Type B pancreatic cell (in vitro differentiated cells): ENCODE data around the gene TRAF4. TPM values are rescaled to one million over a fixed set of nuclear protein-coding genes. Genes with fewer than 3 reads are reported as not detected.
A peak's percentile ranks its signal among the peaks of the same experiment; 100 is the strongest.

Experiments
- DNase-seq: peaks from one replicate; pipeline ENCODE4 v3.0.0; 2021; ENCODE audit warnings: mixed read lengths; ENCODE audit not compliant: unreplicated experiment; ENCODE audit errors: extremely low spot score
- H3K27ac Mint-ChIP-seq: 2 replicates; pipeline ENCODE4 v1.8.0; 2021; ENCODE audit warnings: mild to moderate bottlenecking, mixed read lengths
- H3K27me3 Mint-ChIP-seq: 2 replicates; pipeline ENCODE4 v1.8.0; 2021; ENCODE audit warnings: mixed read lengths
- H3K36me3 Mint-ChIP-seq: 2 replicates; pipeline ENCODE4 v1.8.0; 2021; ENCODE audit warnings: mixed read lengths
- H3K4me1 Mint-ChIP-seq: one replicate; pipeline ENCODE4 v1.8.0; 2021; ENCODE audit warnings: mixed read lengths; ENCODE audit not compliant: unreplicated experiment
- H3K4me3 Mint-ChIP-seq: 2 replicates; pipeline ENCODE4 v1.8.0; 2021; ENCODE audit warnings: mild to moderate bottlenecking, mixed read lengths
- H3K9me3 Mint-ChIP-seq: 2 replicates; pipeline ENCODE4 v1.8.0; 2021; ENCODE audit warnings: mixed read lengths
- total RNA-seq: library from RNA; stranded (reverse); gene quantifications from 2 replicates; pipeline ENCODE4 v1.2.1, GENCODE V29; 2021; ENCODE audit warnings: low replicate concordance
- TF ChIP-seq, protein P1 (sequence below): fragments of 200-600 bp; sonication (generic); conservative IDR thresholded peaks from 2 replicates; pipeline ENCODE4 v1.5.0; 2021; ENCODE audit warnings: antibody characterized with exemption, mild to moderate bottlenecking

Gene TRAF4
- total RNA-seq, 1 donor from 2014 or later = 219 TPM

DNA sequence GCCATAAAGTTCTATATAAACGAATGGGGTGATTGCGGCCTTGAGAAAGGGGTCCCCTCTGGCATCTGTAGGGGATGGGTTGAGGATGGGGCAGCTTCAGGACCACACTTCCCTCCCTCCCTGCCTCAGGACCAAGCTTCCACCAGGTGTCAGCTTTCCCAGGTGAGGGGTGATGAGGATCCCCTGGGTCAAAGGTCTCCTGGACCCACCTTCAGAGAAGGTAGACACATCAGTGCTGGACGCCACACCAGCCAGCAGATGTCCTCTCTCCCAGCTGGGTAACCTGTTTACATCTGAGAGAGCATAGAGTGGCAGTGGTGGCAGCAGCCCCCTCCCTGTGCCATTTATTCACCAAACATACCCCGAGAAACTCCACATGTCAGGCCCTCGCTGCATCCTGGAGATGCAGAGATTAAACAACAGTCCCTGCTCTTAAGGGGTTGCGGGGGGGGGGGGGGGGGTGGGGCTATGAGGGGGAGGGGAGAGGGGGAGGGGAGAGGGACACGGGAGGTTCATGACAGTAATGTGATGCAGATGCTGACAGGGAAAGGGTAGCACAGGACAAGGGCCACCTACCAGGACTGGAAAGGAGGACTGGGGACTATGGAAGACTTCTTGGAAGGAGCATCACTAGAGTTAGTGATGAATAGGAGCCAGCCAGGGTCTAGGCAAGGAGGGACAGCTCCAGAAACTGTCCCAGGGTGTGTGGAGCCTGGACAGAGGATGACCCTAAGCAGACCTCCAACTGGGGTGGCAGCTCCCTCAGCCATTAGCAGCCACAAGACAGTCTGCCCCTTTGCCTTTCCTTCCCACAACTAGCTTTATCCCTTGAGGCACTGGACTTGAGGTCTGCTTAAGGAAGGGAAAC lies 37.1 kb upstream of the TRAF4 start:
- TF ChIP-seq, protein P1, sequence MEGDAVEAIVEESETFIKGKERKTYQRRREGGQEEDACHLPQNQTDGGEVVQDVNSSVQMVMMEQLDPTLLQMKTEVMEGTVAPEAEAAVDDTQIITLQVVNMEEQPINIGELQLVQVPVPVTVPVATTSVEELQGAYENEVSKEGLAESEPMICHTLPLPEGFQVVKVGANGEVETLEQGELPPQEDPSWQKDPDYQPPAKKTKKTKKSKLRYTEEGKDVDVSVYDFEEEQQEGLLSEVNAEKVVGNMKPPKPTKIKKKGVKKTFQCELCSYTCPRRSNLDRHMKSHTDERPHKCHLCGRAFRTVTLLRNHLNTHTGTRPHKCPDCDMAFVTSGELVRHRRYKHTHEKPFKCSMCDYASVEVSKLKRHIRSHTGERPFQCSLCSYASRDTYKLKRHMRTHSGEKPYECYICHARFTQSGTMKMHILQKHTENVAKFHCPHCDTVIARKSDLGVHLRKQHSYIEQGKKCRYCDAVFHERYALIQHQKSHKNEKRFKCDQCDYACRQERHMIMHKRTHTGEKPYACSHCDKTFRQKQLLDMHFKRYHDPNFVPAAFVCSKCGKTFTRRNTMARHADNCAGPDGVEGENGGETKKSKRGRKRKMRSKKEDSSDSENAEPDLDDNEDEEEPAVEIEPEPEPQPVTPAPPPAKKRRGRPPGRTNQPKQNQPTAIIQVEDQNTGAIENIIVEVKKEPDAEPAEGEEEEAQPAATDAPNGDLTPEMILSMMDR = no peak
- no peak for DNase-seq
- no peaks in the 10 kb centered on the region for H3K9me3 Mint-ChIP-seq
- H3K36me3 Mint-ChIP-seq = peaks cover 7% of the 10 kb centered on the region
- no peaks in the 10 kb centered on the region for H3K27me3 Mint-ChIP-seq
- peaks cover 13% of the 10 kb centered on the region for H3K4me1 Mint-ChIP-seq
- no peak overlapping the region for H3K4me3 Mint-ChIP-seq
- no peak overlapping the region for H3K27ac Mint-ChIP-seq

DNA sequence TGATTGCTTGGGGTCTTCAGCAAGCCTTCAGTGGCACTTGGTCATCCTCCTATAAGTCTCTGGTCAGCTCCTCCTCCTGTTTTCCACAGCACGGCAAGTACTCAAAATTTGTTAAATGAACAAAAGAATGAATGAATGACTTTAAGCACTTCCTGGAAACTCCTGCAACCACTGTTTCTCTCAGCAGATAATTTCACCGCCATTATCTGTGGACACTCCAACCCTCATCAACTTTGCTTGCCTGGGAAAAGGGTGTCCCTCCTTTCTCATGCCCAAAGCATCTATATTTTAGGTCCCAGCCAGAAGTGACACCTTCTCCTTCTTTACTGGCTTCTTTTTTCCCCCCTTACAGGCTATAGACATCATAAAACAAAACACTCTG lies 36.5 kb upstream of the TRAF4 start:
- H3K4me1 Mint-ChIP-seq = peaks cover 14% of the 10 kb centered on the region
- H3K27me3 Mint-ChIP-seq = no peaks in the 10 kb centered on the region
- H3K4me3 Mint-ChIP-seq = no peak overlapping the region
- peak overlapping the region; percentile 13 for H3K27ac Mint-ChIP-seq
- no peaks in the 10 kb centered on the region for H3K9me3 Mint-ChIP-seq
- H3K36me3 Mint-ChIP-seq = peaks cover 5% of the 10 kb centered on the region
- TF ChIP-seq, protein P1 = no peak
- no peak for DNase-seq

DNA sequence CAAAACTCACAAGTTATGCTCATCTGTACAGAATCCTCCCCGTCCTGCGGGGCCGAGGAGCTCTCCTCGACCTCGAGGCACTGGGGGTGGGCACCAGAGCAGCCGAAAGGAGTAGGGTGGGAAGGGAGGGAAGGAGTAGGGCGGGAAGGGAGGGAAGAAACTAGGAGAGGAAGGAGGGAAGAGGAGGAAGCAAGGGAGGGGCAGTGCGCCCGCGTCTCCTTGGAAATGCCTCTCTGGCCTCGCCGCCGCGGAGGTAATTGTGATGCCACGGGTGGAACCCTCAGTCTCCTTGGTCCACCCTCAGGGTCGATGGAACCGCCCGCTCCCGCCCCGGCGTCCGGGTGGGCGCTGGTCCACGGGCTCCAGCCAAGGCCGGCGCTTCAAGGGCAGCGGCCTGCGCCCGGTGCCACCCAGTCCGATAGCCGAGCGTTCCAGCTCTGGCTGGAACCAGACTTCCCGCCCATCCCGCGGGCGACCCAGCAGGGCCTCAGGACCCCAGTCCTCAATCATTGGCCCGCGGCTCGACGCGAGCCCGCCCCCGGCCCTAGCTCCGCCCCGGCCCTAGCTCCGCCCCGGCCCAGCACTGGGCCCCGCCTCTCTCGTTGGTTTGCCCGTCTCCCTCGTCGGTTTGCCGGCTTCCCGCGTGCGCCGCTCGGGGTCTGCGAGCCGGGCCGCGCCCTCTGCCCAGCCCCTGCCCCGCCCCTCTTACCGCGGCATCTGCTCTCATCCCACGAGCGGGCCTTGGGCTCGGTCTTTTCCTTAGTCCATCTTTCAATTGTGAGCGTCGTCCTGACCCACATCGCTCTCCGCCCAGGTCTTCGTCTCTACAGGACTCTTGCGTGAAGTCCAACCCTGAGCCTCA lies 32.7 kb upstream of the TRAF4 start:
- Mint-ChIP-seq H3K27ac (peak overlapping the region; percentile 97), H3K36me3 (peaks cover 21% of the 10 kb centered on the region), H3K4me1 (peaks cover 20% of the 10 kb centered on the region), H3K4me3 (peak overlapping the region; percentile 97), H3K27me3 (no peaks in the 10 kb centered on the region), H3K9me3 (no peaks in the 10 kb centered on the region)
- DNase-seq = peak; percentile 98
- TF ChIP-seq, protein P1 = no peak

DNA sequence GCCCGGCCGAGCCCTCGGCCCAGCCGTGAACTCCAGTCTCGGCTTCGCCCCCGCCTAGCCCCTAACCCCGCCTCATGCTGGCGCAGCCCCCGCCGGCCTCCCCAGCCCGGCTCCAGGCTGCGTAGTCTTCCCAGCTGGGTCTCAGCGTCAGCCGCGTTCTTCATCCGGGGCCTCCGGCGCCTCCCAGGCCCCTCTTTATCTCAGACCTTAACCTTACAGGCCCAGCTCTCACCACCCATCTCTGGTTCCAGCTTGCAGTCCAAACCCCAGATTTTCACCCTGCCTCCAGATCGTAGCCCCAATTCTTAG lies 32.1 kb upstream of the TRAF4 start, which contains the start of gene PROCA1:
Gene PROCA1 (minus strand): TSS at position 166 of the 309 bp plus-strand sequence. CDS start 228 bp downstream, outside the sequence.
- Mint-ChIP-seq H3K4me1 (peaks cover 20% of the 10 kb centered on the region), H3K27me3 (no peaks in the 10 kb centered on the region), H3K27ac (peak within 1 kb of the TSS; percentile 97), H3K4me3 (peak within 1 kb of the TSS; percentile 97), H3K36me3 (peaks cover 21% of the 10 kb centered on the region), H3K9me3 (no peaks in the 10 kb centered on the region)
- DNase-seq = peak; percentile 77
- TF ChIP-seq, protein P1 = no peak

DNA sequence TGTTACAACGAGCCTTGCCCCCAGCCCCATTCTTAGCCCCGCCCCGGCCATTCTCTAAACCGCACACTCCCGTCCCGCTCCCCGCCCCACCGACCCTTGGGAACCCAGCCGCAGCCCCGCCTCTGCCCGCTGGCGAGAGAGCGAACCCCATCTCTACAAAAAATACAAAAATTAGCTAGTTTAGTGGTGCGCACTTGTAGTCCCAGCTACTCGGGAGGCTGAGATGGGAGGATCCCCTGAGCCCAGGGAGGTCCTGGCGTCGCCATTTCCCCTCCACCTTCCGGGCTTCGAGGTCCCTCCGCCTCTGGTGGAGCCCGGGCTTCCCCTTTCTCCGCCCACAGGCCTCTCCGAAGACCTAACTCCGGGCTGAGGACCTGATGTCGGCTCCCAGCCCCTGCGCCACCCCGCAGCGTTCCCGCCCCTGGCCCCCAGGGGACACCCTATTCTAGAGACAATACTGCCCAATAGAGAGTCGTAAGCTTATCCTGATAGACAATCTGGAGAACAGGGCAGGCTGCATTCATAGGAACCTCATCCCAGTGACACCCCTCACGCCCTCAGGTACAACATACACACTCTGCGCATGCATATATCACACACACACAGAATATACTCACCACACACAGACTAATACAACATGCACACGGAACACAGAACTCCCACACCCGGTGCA lies 31.6 kb upstream of the TRAF4 start:
- Mint-ChIP-seq H3K27me3 (no peaks in the 10 kb centered on the region), H3K4me3 (peak overlapping the region; percentile 97), H3K4me1 (peaks cover 18% of the 10 kb centered on the region), H3K27ac (peak overlapping the region; percentile 87), H3K9me3 (no peaks in the 10 kb centered on the region), H3K36me3 (peaks cover 21% of the 10 kb centered on the region)
- DNase-seq = no peak
- TF ChIP-seq, protein P1 = no peak
